Measurements from ENCODE around the gene CFDP1. TPM values are rescaled to one million over a fixed set of nuclear protein-coding genes. Genes with fewer than 3 reads are reported as not detected.
A peak's percentile ranks its signal among the peaks of the same experiment; 100 is the strongest.

The CFDP1 gene
- total RNA-seq, 1 experiment from 2014 or later: 52.6 TPM

- no TSS peak for BruUV-seq (replicated peaks)
These were observed 53.1 kb downstream of the CFDP1 start for GRCh38 chr16:75379911-75380847.

DNA sequence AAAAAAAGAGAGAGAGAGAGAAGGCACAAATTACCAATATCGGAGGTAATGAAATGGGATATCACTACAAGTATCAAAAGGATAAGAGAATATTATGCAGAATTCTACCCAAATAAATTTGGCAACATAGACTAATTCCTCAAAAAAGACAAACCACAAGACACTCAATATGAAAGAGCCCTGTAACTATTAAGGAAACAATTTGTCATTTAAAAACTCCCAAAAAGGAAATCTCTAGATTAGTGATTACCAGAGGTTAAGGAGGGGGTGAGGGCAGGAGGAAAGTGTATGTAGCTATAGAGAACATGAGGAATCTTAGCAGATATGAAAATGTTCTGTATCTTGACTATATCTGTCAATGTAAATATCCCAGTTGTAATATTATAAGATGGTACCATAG is 54.0 kb downstream of the CFDP1 start:
- Histone ChIP-seq H3K36me3 (ENCODE audit: low read depth) (0 out of 2 replicates have a peak, but pooled peaks cover 3% of the 10 kb centered on the region), H3K9me2 (ENCODE audit: insufficient read depth) (no peaks in the 10 kb centered on the region), H3K4me2 (no peak overlapping the region), H3K27ac (peak overlapping the region; percentile 54), H3F3A (ENCODE audit: insufficient read depth, low read depth) (peaks cover 26% of the 10 kb centered on the region), H3K9me3 (ENCODE audit: insufficient read depth, low read depth) (no peaks in the 10 kb centered on the region), H3K79me2 (ENCODE audit: low read depth) (peaks cover 23% of the 10 kb centered on the region), H4K20me1 (ENCODE audit: insufficient read depth) (no peaks in the 10 kb centered on the region; the same call in 1 of the 2 replicates), H3K27me3 (ENCODE audit: insufficient read depth, low read depth) (no peaks in the 10 kb centered on the region), H3K4me3 (no peak overlapping the region), H3K4me1 (replicated peaks; ENCODE audit: insufficient read depth) (peaks cover 43% of the 10 kb centered on the region), H2AFZ (no peak overlapping the region)
- ChIA-PET POLR2A (ENCODE audit: unreplicated experiment) (interaction anchor here (0.5 to 0.6 kb wide), 2 partner anchors 129 to 208 kb away, joined by 4 to 9 read pairs; no protein-coding TSS in a partner anchor), CTCF (interaction anchor here (0.6 to 1.1 kb wide), 4 partner anchors 9 to 146 kb away, joined by 3 to 4 read pairs (median 4); no protein-coding TSS in a partner anchor)
- intact Hi-C loops (cut with micrococcal nuclease; ENCODE audit: unreplicated experiment): no loop called here
- DNase-seq: no peak
- TF ChIP-seq, protein P1, sequence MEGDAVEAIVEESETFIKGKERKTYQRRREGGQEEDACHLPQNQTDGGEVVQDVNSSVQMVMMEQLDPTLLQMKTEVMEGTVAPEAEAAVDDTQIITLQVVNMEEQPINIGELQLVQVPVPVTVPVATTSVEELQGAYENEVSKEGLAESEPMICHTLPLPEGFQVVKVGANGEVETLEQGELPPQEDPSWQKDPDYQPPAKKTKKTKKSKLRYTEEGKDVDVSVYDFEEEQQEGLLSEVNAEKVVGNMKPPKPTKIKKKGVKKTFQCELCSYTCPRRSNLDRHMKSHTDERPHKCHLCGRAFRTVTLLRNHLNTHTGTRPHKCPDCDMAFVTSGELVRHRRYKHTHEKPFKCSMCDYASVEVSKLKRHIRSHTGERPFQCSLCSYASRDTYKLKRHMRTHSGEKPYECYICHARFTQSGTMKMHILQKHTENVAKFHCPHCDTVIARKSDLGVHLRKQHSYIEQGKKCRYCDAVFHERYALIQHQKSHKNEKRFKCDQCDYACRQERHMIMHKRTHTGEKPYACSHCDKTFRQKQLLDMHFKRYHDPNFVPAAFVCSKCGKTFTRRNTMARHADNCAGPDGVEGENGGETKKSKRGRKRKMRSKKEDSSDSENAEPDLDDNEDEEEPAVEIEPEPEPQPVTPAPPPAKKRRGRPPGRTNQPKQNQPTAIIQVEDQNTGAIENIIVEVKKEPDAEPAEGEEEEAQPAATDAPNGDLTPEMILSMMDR (conservative IDR thresholded peaks at IDR 0.05): no peak
- TF ChIP-seq EZH2 (IDR thresholded peaks at IDR 0.05; ENCODE audit: low read depth): no peak
- no TSS peak for BruUV-seq (replicated peaks)

More at GRCh38 chr16:75379911-75380847, 53.1 kb downstream of the CFDP1 start:
- no peak overlapping the region for H2AFZ ChIP-seq
- peaks cover 26% of the 10 kb centered on the region for H3F3A ChIP-seq (ENCODE audit: insufficient read depth, low read depth)
- TF ChIP-seq, protein P1 (conservative IDR thresholded peaks at IDR 0.05): no peak
- TF ChIP-seq EZH2 (IDR thresholded peaks at IDR 0.05; ENCODE audit: low read depth): no peak
- peaks cover 45% of the 10 kb centered on the region for H3K4me1 ChIP-seq (replicated peaks; ENCODE audit: insufficient read depth)
- peaks cover 21% of the 10 kb centered on the region for H3K79me2 ChIP-seq (ENCODE audit: low read depth)
- CTCF ChIA-PET: interaction anchor here (0.6 to 0.7 kb wide), 2 partner anchors 57 to 146 kb away, joined by 3 read pairs; no protein-coding TSS in a partner anchor
- POLR2A ChIA-PET (ENCODE audit: unreplicated experiment): no interaction called here
- H3K4me2 ChIP-seq: no peak overlapping the region
- 0 out of 2 replicates have a peak, but pooled peaks cover 3% of the 10 kb centered on the region for H3K36me3 ChIP-seq (ENCODE audit: low read depth)
- no peaks in the 10 kb centered on the region; the same call in 1 of the 2 replicates for H4K20me1 ChIP-seq (ENCODE audit: insufficient read depth)
- intact Hi-C loops (cut with micrococcal nuclease; ENCODE audit: unreplicated experiment): no loop called here
- H3K4me3 ChIP-seq: no peak overlapping the region
- DNase-seq: no peak
- H3K9me3 ChIP-seq (ENCODE audit: insufficient read depth, low read depth): no peaks in the 10 kb centered on the region
- H3K27ac ChIP-seq: no peak overlapping the region
- H3K9me2 ChIP-seq (ENCODE audit: insufficient read depth): no peaks in the 10 kb centered on the region
- no peaks in the 10 kb centered on the region for H3K27me3 ChIP-seq (ENCODE audit: insufficient read depth, low read depth)

- Histone ChIP-seq H3K79me2 (ENCODE audit: low read depth) (peaks cover 20% of the 10 kb centered on the region), H3K4me3 (no peak overlapping the region), H2AFZ (no peak overlapping the region), H3K4me2 (peak overlapping the region; percentile 62), H3F3A (ENCODE audit: insufficient read depth, low read depth) (peaks cover 26% of the 10 kb centered on the region), H3K27ac (peak overlapping the region; percentile 54), H3K9me3 (ENCODE audit: insufficient read depth, low read depth) (no peaks in the 10 kb centered on the region), H3K9me2 (ENCODE audit: insufficient read depth) (no peaks in the 10 kb centered on the region), H3K4me1 (replicated peaks; ENCODE audit: insufficient read depth) (peaks cover 44% of the 10 kb centered on the region), H3K27me3 (ENCODE audit: insufficient read depth, low read depth) (no peaks in the 10 kb centered on the region), H3K36me3 (ENCODE audit: low read depth) (0 out of 2 replicates have a peak, but pooled peaks cover 3% of the 10 kb centered on the region), H4K20me1 (ENCODE audit: insufficient read depth) (no peaks in the 10 kb centered on the region; the same call in 1 of the 2 replicates)
- no peak for DNase-seq
- ChIA-PET CTCF (interaction anchor here (0.6 to 1.1 kb wide), 4 partner anchors 9 to 145 kb away, joined by 3 to 4 read pairs (median 4); no protein-coding TSS in a partner anchor), POLR2A (ENCODE audit: unreplicated experiment) (interaction anchor here (0.7 kb wide), 1 partner anchor 113 kb away, joined by 7 read pairs; no protein-coding TSS in a partner anchor)
- BruUV-seq (replicated peaks): no TSS peak
- intact Hi-C loops (cut with micrococcal nuclease; ENCODE audit: unreplicated experiment): loop anchor here (1.0 kb wide), 2 partner anchors 73 to 133 kb away; no protein-coding TSS in a partner anchor
- TF ChIP-seq, protein P1 (conservative IDR thresholded peaks at IDR 0.05): no peak
- no peak for TF ChIP-seq EZH2 (IDR thresholded peaks at IDR 0.05; ENCODE audit: low read depth)
These were observed 54.7 kb downstream of the CFDP1 start for GRCh38 chr16:75378616-75379015.

Measured in PC-9 (cell line).